ENCODE results near the gene LRGUK. TPM values are rescaled to one million over a fixed set of nuclear protein-coding genes. Genes with fewer than 3 reads are reported as not detected.

LRGUK gene
- total and polyA plus RNA-seq, 2 donors (not counting 3 experiments of a cell fraction or from before 2014, with no cell fraction given): 0.10 to 0.11 TPM

- H3K27me3 ChIP-seq (ENCODE audit: control insufficient read depth in 2 of 2, insufficient read depth in 2 of 2, low read length in 2 of 2): no peaks in the 10 kb centered on the region
- peaks cover 2% of the 10 kb centered on the region for H3K9me3 ChIP-seq (replicated peaks; ENCODE audit: control insufficient read depth, insufficient read depth, low read length)
- no TSS peak for BruUV-seq (replicated peaks)
- no peak overlapping the region for H3K9ac ChIP-seq (replicated peaks; ENCODE audit: extremely low read depth, insufficient read depth, low read length)
- H3K36me3 ChIP-seq (ENCODE audit: control insufficient read depth in 2 of 2, extremely low read depth in 1 of 2, insufficient read depth in 2 of 2, low read length in 2 of 2): no peaks in the 10 kb centered on the region
- H3K79me2 ChIP-seq (ENCODE audit: control insufficient read depth, insufficient read depth, low read length): no peaks in the 10 kb centered on the region
- H3K9me1 ChIP-seq (replicated peaks; ENCODE audit: control insufficient read depth, extremely low read depth, insufficient read depth, low read length): no peaks in the 10 kb centered on the region
- CTCF ChIA-PET: no interaction called here
- no peak overlapping the region for H3K27ac ChIP-seq (ENCODE audit: insufficient read depth, low read depth, low read length)
- POLR2A ChIA-PET: no interaction called here
- dilution Hi-C loops (cut with MboI; ENCODE audit: extremely low pct_ligation_motif_present, low sequenced_read_pairs): no loop called here
- no peak overlapping the region for H2AFZ ChIP-seq (ENCODE audit: low read depth, low read length)
- no peak overlapping the region for H3K4me3 ChIP-seq (replicated peaks in 1 of 3; ENCODE audit: insufficient read depth in 1 of 3, low read depth in 1 of 3, low read length in 3 of 3)
- TF ChIP-seq JUN (IDR thresholded peaks at IDR 0.05; ENCODE audit: borderline replicate concordance, insufficient read depth, insufficient read length, low read depth) (no peak), FOS (IDR thresholded peaks at IDR 0.05; ENCODE audit: borderline replicate concordance, insufficient read depth, low read length) (no peak)
- no peaks in the 10 kb centered on the region for H4K20me1 ChIP-seq (replicated peaks; ENCODE audit: control insufficient read depth, extremely low read depth, insufficient read depth, low read length)
- intact Hi-C loops (cut with micrococcal nuclease): no loop called here
- H3K4me2 ChIP-seq (ENCODE audit: insufficient read depth, low read length): no peak overlapping the region
- no peaks in the 10 kb centered on the region for H3K4me1 ChIP-seq (ENCODE audit: control insufficient read depth, extremely low read depth, insufficient read depth, low read length)
- FAIRE-seq (no peak), DNase-seq (ENCODE audit: low read depth, low spot score) (no peak)
Measured at GRCh38 chr7:134086998-134087735, 40.0 kb upstream of the LRGUK start.

GRCh38 chr7:134088199-134088598 is 38.9 kb upstream of the LRGUK start:
- H3K4me1 ChIP-seq (ENCODE audit: control insufficient read depth, extremely low read depth, insufficient read depth, low read length): no peaks in the 10 kb centered on the region
- intact Hi-C loops (cut with micrococcal nuclease) (no loop called here), dilution Hi-C loops (cut with MboI; ENCODE audit: extremely low pct_ligation_motif_present, low sequenced_read_pairs) (no loop called here)
- DNase-seq (ENCODE audit: low read depth, low spot score) (no peak), FAIRE-seq (no peak)
- H3K9me1 ChIP-seq (replicated peaks; ENCODE audit: control insufficient read depth, extremely low read depth, insufficient read depth, low read length): no peaks in the 10 kb centered on the region
- no peak overlapping the region for H3K9ac ChIP-seq (replicated peaks; ENCODE audit: extremely low read depth, insufficient read depth, low read length)
- H3K9me3 ChIP-seq (replicated peaks; ENCODE audit: control insufficient read depth, insufficient read depth, low read length): peaks cover 2% of the 10 kb centered on the region
- ChIA-PET CTCF (no interaction called here), POLR2A (interaction anchor here (0.6 kb wide), 1 partner anchor 386 kb away, joined by 7 read pairs; no protein-coding TSS in a partner anchor)
- no peaks in the 10 kb centered on the region for H3K36me3 ChIP-seq (ENCODE audit: control insufficient read depth in 2 of 2, extremely low read depth in 1 of 2, insufficient read depth in 2 of 2, low read length in 2 of 2)
- BruUV-seq (replicated peaks): no TSS peak
- H3K27me3 ChIP-seq (ENCODE audit: control insufficient read depth in 2 of 2, insufficient read depth in 2 of 2, low read length in 2 of 2): no peaks in the 10 kb centered on the region
- no peaks in the 10 kb centered on the region for H4K20me1 ChIP-seq (replicated peaks; ENCODE audit: control insufficient read depth, extremely low read depth, insufficient read depth, low read length)
- TF ChIP-seq MYC (IDR thresholded peaks at IDR 0.05; ENCODE audit: low read depth, low read length): no peak
- no peak for TF ChIP-seq POLR2A (IDR thresholded peaks at IDR 0.05; ENCODE audit: low read depth, low read length)
- no peak for TF ChIP-seq GATA2 (IDR thresholded peaks at IDR 0.05; ENCODE audit: insufficient read depth, insufficient read length, low read depth, low read length)
- no peak for TF ChIP-seq POLR2AphosphoS5 (IDR thresholded peaks at IDR 0.05; ENCODE audit: insufficient read depth, low read depth, low read length)
- TF ChIP-seq CTCF (IDR thresholded peaks at IDR 0.05; ENCODE audit: extremely low read depth in 1 of 2, insufficient read depth in 1 of 2, low read depth in 1 of 2, low read length in 2 of 2): no peak
- no peak for TF ChIP-seq FOS (IDR thresholded peaks at IDR 0.05; ENCODE audit: borderline replicate concordance, insufficient read depth, low read length)
- TF ChIP-seq MAX (IDR thresholded peaks at IDR 0.05; ENCODE audit: insufficient read depth, insufficient read length): no peak
- TF ChIP-seq EZH2 (IDR thresholded peaks at IDR 0.05; ENCODE audit: borderline replicate concordance, low read depth, low read length, severe bottlenecking): no peak
- no peak for TF ChIP-seq JUN (IDR thresholded peaks at IDR 0.05; ENCODE audit: borderline replicate concordance, insufficient read depth, insufficient read length, low read depth)
- no peak overlapping the region for H3K4me2 ChIP-seq (ENCODE audit: insufficient read depth, low read length)
- no peak overlapping the region for H2AFZ ChIP-seq (ENCODE audit: low read depth, low read length)
- H3K27ac ChIP-seq (ENCODE audit: insufficient read depth, low read depth, low read length): no peak overlapping the region
- H3K4me3 ChIP-seq (replicated peaks in 1 of 3; ENCODE audit: insufficient read depth in 1 of 3, low read depth in 1 of 3, low read length in 3 of 3): no peak overlapping the region
- no peaks in the 10 kb centered on the region for H3K79me2 ChIP-seq (ENCODE audit: control insufficient read depth, insufficient read depth, low read length)
